HepG2 (cell line): ENCODE data around the gene STAB2. TPM values are rescaled to one million over a fixed set of nuclear protein-coding genes. Genes with fewer than 3 reads are reported as not detected.

ENCODE experiments used
- ATAC-seq: fragments of 200-7000 bp; cut with Tn5 transposase; 3 replicates; pipeline ENCODE4 v1.9.1; 2020; ENCODE audit warnings: mild to moderate bottlenecking, moderate library complexity
- BruUV-seq: library from RNA; stranded (reverse); fragments of 400-500 nt; replicated peaks from 2 replicates; lab custom pipeline; 2021; lab: Mats Ljungman, UMichigan
- CTCF ChIA-PET: fragments of 300-600 bp; formaldehyde crosslinking; extraction: SDS; loops from one replicate; lab custom pipeline; 2021; ENCODE audit warnings: low total read pairs, inconsistent platforms, low intra/inter-chr PET ratio; lab: Yijun Ruan, JAX
- POLR2A ChIA-PET: fragments of 350-600 bp; sonication (Branson Sonifier 250); formaldehyde crosslinking; loops from one replicate; lab custom pipeline; 2020; ENCODE audit warnings: antibody characterized with exemption, inconsistent platforms; lab: Yijun Ruan, JAX
- DNase-seq: peaks from one replicate; pipeline ENCODE4 v3.0.0-alpha.2; 2015; ENCODE audit warnings: low spot score
- FAIRE-seq: peaks from 3 replicates; lab custom pipeline; 2011; peaks lifted over from hg19 to GRCh38; lab: Jason Lieb, UNC
- H2AFZ ChIP-seq: one replicate; pipeline ENCODE4 v1.6.1; 2011; ENCODE audit warnings: low read length, inconsistent platforms
- H3K27ac ChIP-seq: fragments of 300-600 bp; 3 replicates; pipeline ENCODE4 v1.8.0; 2011; ENCODE audit warnings: mixed run types, mild to moderate bottlenecking, mixed read lengths, low read length, inconsistent platforms; ENCODE audit not compliant: insufficient read depth; ENCODE audit errors: extremely low read length
- H3K27me3 ChIP-seq, 2 experiments: fragments of 200-600 bp in 1 of 2; 2 replicates in 1 of 2; 3 replicates in 1 of 2; pipeline versions ENCODE4 v1.6.0 to v1.8.0; 2011; ENCODE audit warnings: low read length in 2 of 2, mild to moderate bottlenecking in 2 of 2, moderate library complexity in 2 of 2, inconsistent platforms in 1 of 2; ENCODE audit not compliant: insufficient read depth in 2 of 2, control insufficient read depth in 1 of 2
- H3K36me3 ChIP-seq, 2 experiments: fragments of 200-600 bp in 1 of 2; replicated peaks in 1 of 2; 2 replicates in 1 of 2; 3 replicates in 1 of 2; pipeline versions ENCODE4 v1.5.1 to v1.8.0; 2011; ENCODE audit warnings: low read length in 2 of 2, inconsistent platforms in 1 of 2; ENCODE audit not compliant: insufficient read depth in 2 of 2, control insufficient read depth in 1 of 2
- H3K4me1 ChIP-seq: 2 replicates; pipeline ENCODE4 v1.5.1; 2012; ENCODE audit warnings: low read length, inconsistent platforms; ENCODE audit not compliant: insufficient read depth
- H3K4me2 ChIP-seq: 2 replicates; pipeline ENCODE4 v1.6.0; 2011; ENCODE audit warnings: low read depth, low read length, inconsistent platforms
- H3K4me3 ChIP-seq, 3 experiments: fragments of 200-600 bp in 1 of 3; sonication (generic), shearing (Covaris generic) in 1 of 3; replicated peaks in 1 of 3; 2 replicates each; pipeline ENCODE4 v1.5.1; 2011 to 2016; ENCODE audit warnings: low read length in 3 of 3, inconsistent platforms in 2 of 3, low read depth in 2 of 3, mild to moderate bottlenecking in 2 of 3, control low read depth in 1 of 3, mixed read lengths in 1 of 3; ENCODE audit not compliant: insufficient read depth in 1 of 3
- H3K79me2 ChIP-seq: one replicate; pipeline ENCODE4 v1.6.1; 2011; ENCODE audit warnings: low read length, inconsistent platforms; ENCODE audit not compliant: insufficient read depth
- H3K9ac ChIP-seq: 2 replicates; pipeline ENCODE4 v1.6.0; 2011; ENCODE audit warnings: mild to moderate bottlenecking, low read depth, low read length, inconsistent platforms; ENCODE audit not compliant: insufficient read depth
- H3K9me3 ChIP-seq: 2 replicates; pipeline ENCODE4 v1.5.1; 2012; ENCODE audit warnings: mild to moderate bottlenecking, low read length
- H4K20me1 ChIP-seq: 2 replicates; pipeline ENCODE4 v1.6.0; 2011; ENCODE audit warnings: inconsistent platforms, mild to moderate bottlenecking, low read length, moderate library complexity; ENCODE audit not compliant: insufficient read depth
- CHD4 ChIP-seq: fragments of 200-600 bp; sonication (generic); IDR thresholded peaks from 2 replicates; pipeline ENCODE4 v1.7.0; 2017; ENCODE audit warnings: mild to moderate bottlenecking, low read length, borderline replicate concordance
- SSRP1 ChIP-seq: IDR thresholded peaks from 2 replicates; pipeline ENCODE4 v1.6.1; 2016; ENCODE audit warnings: control low read depth
- ZNF143 ChIP-seq: sonication (generic); formaldehyde crosslinking; IDR thresholded peaks from 2 replicates; pipeline ENCODE4 v1.4.0; 2020; ENCODE audit warnings: missing genetic modification reagents
- ZSCAN9 ChIP-seq: IDR thresholded peaks from 2 replicates; pipeline ENCODE4 v1.6.1; 2016; ENCODE audit warnings: borderline replicate concordance
- WGBS: methylation state at CpG from one replicate; pipeline ENCODE4 v1.1.6; 2017; ENCODE audit warnings: low lambda C conversion rate; 5-methylcytosine and 5-hydroxymethylcytosine counted together
- in situ Hi-C: cut with HindIII; loops from 2 replicates; pipeline ENCODE4 v1.10.0; 2017; ENCODE audit warnings: low pct_unique_long_range_greater_than_20kb; ENCODE audit not compliant: extremely low pct_ligation_motif_present
- intact Hi-C: fragments of 100-400 bp; cut with micrococcal nuclease; formaldehyde crosslinking; loops from one replicate; pipeline ENCODE4 v1.10.0; 2022; ENCODE audit not compliant: unreplicated experiment
- polyA plus RNA-seq, 8 experiments: library from polyadenylated mRNA; depleted of rRNA in 3 of 8; stranded (reverse) in 7 of 8; unstranded in 1 of 8; fragments of >200 nt; fragmentation: Illumina TruSeq in 4 of 8; extraction: Trizol in 4 of 8; gene quantifications; 2 replicates each; pipeline versions ENCODE4 v1.2.1 to v1.2.3, GENCODE V29; 2011 to 2016; ENCODE audit warnings: low read depth in 4 of 8, missing spikeins in 1 of 8, mixed read lengths in 1 of 8; ENCODE audit not compliant: insufficient read depth in 1 of 8
- total RNA-seq, 5 experiments: library from RNA; depleted of rRNA; stranded (reverse); fragments of >200 nt; fragmentation: Illumina TruSeq; extraction: Trizol; gene quantifications; 2 replicates each; pipeline ENCODE4 v1.2.3, GENCODE V29; 2016; ENCODE audit warnings: low read depth in 1 of 5
- TF ChIP-seq, protein P1 (sequence below), 2 experiments: sonication (generic) in 1 of 2; formaldehyde crosslinking in 1 of 2; IDR thresholded peaks; 2 replicates each; pipeline versions ENCODE4 v1.4.0 to v1.6.1; 2018 to 2020; ENCODE audit warnings: missing genetic modification reagents in 2 of 2, borderline replicate concordance in 1 of 2, low read depth in 1 of 2, mild to moderate bottlenecking in 1 of 2, missing biosample characterization in 1 of 2
- TF ChIP-seq, protein P2 (sequence below): sonication (generic); formaldehyde crosslinking; IDR thresholded peaks from 2 replicates; pipeline ENCODE4 v1.9.0; 2021; ENCODE audit warnings: missing genetic modification reagents, borderline replicate concordance

The STAB2 gene
- total and polyA plus RNA-seq, 2 of the 13 experiments (the other 11 are each of a cell fraction or from before 2014, with no cell fraction given) = not detected

DNA sequence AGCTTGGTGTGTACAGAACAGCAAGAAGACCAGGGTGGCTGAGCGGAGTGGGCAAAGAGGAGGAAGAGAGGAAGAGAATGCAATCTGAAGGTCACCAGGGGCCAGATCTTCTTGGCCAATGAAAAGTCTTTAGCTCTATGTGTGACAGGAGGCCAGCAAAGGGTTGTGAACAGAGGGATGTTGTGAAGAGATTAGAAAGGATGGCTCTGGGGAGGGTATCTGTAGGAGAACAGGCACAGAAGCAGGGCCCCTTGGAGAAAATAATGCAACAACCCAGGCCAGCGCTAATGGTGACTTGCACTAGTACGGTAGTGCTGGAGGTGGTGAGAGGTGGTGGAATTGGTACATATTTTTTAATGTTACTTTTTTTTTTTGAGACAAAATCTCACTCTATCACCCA is 156.7 kb downstream of the STAB2 start:
- no peaks in the 10 kb centered on the region for H3K9me3 ChIP-seq
- H3K36me3 ChIP-seq = no peaks in the 10 kb centered on the region
- ATAC-seq (no peak), DNase-seq (no peak), FAIRE-seq (no peak)
- in situ Hi-C loops = no loop called here
- H4K20me1 ChIP-seq = no peaks in the 10 kb centered on the region
- H3K9ac ChIP-seq = no peak overlapping the region
- CTCF ChIA-PET = no interaction called here
- no TSS peak for BruUV-seq
- TF ChIP-seq, protein P1, sequence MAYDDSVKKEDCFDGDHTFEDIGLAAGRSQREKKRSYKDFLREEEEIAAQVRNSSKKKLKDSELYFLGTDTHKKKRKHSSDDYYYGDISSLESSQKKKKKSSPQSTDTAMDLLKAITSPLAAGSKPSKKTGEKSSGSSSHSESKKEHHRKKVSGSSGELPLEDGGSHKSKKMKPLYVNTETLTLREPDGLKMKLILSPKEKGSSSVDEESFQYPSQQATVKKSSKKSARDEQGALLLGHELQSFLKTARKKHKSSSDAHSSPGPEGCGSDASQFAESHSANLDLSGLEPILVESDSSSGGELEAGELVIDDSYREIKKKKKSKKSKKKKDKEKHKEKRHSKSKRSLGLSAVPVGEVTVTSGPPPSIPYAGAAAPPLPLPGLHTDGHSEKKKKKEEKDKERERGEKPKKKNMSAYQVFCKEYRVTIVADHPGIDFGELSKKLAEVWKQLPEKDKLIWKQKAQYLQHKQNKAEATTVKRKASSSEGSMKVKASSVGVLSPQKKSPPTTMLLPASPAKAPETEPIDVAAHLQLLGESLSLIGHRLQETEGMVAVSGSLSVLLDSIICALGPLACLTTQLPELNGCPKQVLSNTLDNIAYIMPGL (CRISPR knock-in tag; IDR thresholded peaks at IDR 0.05; ENCODE audit: borderline replicate concordance in 1 of 2, low read depth in 1 of 2) = no peak
- TF ChIP-seq SSRP1 (CRISPR knock-in tag) (no peak), ZSCAN9 (CRISPR knock-in tag) (no peak), ZNF143 (CRISPR knock-in tag) (no peak), CHD4 (no peak)
- TF ChIP-seq, protein P2, sequence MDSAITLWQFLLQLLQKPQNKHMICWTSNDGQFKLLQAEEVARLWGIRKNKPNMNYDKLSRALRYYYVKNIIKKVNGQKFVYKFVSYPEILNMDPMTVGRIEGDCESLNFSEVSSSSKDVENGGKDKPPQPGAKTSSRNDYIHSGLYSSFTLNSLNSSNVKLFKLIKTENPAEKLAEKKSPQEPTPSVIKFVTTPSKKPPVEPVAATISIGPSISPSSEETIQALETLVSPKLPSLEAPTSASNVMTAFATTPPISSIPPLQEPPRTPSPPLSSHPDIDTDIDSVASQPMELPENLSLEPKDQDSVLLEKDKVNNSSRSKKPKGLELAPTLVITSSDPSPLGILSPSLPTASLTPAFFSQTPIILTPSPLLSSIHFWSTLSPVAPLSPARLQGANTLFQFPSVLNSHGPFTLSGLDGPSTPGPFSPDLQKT (CRISPR knock-in tag) = no peak
- TF ChIP-seq, all 625 proteins: peak for 0
- POLR2A ChIA-PET = no interaction called here
- no peaks in the 10 kb centered on the region for H3K79me2 ChIP-seq
- 0 out of 5 replicates have a peak, but pooled peaks cover 0 to 3% of the 10 kb centered on the region in 2 experiments for H3K27me3 ChIP-seq
- H2AFZ ChIP-seq = no peak overlapping the region
- no peak overlapping the region for H3K4me3 ChIP-seq
- 51% methylated on average over 3 of the region's 3 CpGs for WGBS
- H3K4me1 ChIP-seq = no peaks in the 10 kb centered on the region
- H3K4me2 ChIP-seq = no peak overlapping the region
- intact Hi-C loops = no loop called here
- H3K27ac ChIP-seq = no peak overlapping the region
